GM19438 (cell line): ENCODE results near the gene VTI1A.
A peak's percentile ranks its signal among the peaks of the same experiment; 100 is the strongest.
"Not testable (repeated sequence)": the region's sequence is repeated elsewhere in the genome, so short reads cannot be mapped to it uniquely, and the experiment has no call there.

Experiments used
- ATAC-seq: cut with Tn5 transposase; IDR thresholded peaks from one replicate; pipeline ENCODE4 v1.9.1; 2021; ENCODE audit warnings: low read depth; ENCODE audit not compliant: unreplicated experiment

Gene VTI1A

DNA sequence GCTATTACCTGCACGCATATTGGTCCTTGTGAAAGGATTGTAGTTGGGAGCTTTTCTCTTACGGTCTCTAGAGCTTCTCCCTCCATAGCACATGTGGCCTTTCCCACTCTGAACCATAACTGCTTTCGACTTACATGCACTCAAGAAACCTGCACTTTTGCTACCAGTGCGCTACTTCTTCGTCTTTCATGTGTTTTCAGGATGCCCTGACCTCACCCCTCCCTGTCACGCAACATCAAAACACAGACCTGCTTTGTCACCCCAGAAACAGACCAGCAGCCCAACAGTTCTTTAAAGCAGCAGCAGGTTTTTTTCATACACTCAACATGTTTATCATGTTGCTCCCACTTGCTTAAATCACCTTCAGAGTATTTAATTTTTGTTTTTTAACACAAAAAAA is 259.6 kb downstream of the VTI1A start:
- no peak for ATAC-seq

- ATAC-seq, result no peak
Observed at GRCh38 chr10:112708461-112708860, 261.4 kb downstream of the VTI1A start.

DNA sequence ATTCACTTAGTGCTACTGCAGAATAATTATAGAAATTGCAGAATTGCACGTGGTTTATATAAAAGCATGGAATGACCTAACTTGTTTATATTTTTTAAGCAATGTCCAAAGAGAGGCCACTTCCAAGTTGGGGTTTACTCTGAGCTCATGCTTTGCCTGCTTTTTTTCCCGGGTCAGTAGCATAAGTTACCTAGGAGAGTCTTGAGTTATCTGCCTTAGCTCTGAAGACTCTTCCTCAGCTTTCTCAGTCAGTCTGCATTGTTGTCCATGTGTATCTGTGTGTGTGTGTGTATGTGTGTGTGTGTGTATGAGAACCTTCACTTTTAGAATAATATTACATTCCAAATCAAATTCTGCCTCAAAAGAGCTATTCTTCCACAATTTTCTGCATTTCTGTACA is 263.5 kb downstream of the VTI1A start:
- no peak for ATAC-seq

GRCh38 chr10:112711366-112711765 is 264.4 kb downstream of the VTI1A start:
- ATAC-seq, result no peak

DNA sequence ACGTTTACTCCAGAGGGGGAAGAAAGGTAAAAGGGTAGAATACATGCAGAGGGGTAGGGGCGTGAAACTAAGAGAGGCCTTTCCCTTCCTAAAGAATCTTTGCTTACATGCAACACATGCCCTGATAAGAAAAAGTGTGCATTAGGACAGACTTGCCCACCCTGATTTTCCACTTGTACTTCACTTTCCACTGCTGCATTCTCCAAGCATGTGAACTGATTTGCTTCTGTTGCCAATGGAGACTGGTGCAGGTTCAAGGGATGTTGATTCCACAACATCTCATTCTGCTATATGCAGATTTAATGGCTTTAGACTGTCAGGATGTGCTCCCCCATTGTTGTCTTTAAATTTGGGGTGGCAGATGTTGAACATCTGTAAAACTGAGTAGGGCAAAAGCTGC is 265.5 kb downstream of the VTI1A start:
- ATAC-seq, result no peak

- ATAC-seq, result no peak
Observed at GRCh38 chr10:112713411-112713810, 266.4 kb downstream of the VTI1A start.

GRCh38 chr10:112715581-112715980 is 268.6 kb downstream of the VTI1A start:
- ATAC-seq, result no peak

GRCh38 chr10:112716076-112716475 is 269.1 kb downstream of the VTI1A start:
- ATAC-seq, result no peak

DNA sequence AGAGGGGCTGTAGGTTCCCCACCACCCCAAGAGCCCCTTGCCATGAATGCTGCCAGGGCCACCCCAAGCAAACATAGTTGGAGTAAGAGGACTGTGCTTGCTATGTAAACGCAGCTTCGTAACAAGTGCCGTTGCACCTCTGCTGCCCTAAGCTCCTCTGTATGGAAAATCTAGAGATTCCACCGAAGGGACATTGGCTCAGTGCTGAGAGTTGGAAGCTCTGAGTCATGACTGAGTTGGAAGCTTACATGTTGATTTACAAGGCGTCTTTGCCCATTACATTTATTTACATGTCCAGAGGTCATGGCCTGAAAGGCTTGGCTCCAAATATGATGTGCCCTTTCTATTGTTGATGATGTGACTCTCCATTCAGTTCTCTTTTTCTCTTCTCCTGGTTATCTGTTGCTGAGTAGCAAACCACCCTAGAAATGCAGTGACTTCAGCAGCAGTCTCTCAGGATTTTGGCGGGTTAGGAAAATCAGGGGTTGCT is 270.0 kb downstream of the VTI1A start:
- no peak for ATAC-seq

DNA sequence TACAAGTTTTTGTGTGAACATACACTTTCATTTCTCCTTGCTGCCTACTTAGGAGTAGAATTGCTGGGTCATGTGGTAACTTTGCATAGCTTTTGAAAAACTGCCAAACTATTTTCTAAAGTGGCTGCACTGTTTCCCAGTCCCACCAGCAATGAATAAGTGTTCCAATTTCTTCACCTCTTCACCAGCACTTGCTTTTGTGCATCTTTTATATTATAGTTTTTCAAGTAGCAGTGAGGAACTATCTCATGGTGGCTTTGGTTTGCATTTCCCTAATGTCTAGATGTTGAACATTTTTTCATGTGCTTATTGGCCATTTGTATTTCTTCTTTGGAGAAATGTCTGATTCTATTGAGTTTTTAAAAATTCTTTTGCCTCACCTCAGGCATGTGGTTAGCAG is 273.2 kb downstream of the VTI1A start:
- ATAC-seq, result no peak

- ATAC-seq, result no peak
Observed at GRCh38 chr10:112721080-112721698, 274.2 kb downstream of the VTI1A start.

- ATAC-seq, result no peak
Observed at GRCh38 chr10:112722758-112723157, 275.7 kb downstream of the VTI1A start.

DNA sequence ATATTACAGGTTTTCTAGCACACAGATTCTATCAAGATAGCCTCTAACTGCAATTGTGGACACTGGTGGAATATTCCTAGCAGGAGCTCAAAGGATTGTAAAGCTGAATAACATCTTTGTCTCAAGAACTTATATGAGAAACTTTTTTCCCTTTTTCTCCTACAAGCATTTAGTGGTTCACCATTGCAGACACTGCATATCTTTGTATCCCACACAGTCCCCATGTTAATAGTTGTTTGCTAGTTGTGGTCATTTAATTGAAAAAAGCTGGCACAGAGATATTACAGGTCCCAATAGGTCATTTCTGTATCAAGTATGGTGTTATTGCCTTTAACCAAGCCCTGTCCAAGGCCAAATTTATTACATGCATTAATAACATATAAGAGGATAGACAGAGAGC is 276.9 kb downstream of the VTI1A start:
- ATAC-seq, result no peak

DNA sequence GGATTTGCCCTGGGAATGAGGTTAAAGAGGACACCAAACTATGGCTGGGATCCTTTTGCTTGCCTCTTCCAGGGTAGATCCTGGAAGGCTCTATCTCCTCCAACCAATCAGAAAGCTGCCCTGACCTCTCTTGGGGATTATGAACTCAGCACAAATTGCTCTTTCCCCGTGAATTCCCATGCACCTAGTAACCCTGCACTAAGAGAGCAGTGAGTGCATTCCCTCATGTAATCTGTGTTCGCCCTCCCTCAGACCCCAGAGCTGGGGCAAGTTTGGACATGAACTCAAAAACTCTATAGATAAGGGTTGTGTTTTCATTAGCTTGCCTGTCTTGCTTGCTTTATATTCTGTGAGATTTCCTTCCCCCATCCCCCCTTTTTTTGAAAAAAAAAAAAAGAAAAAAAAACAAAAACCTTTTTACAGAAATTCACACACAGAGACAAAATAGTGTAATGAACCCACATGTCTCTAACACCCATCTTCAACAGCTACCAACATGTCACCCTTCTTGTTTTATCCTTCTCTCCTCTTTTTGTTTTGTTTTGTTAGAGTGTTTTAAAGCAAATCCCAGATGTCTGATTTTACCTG is 277.5 kb downstream of the VTI1A start:
- ATAC-seq, result no peak

DNA sequence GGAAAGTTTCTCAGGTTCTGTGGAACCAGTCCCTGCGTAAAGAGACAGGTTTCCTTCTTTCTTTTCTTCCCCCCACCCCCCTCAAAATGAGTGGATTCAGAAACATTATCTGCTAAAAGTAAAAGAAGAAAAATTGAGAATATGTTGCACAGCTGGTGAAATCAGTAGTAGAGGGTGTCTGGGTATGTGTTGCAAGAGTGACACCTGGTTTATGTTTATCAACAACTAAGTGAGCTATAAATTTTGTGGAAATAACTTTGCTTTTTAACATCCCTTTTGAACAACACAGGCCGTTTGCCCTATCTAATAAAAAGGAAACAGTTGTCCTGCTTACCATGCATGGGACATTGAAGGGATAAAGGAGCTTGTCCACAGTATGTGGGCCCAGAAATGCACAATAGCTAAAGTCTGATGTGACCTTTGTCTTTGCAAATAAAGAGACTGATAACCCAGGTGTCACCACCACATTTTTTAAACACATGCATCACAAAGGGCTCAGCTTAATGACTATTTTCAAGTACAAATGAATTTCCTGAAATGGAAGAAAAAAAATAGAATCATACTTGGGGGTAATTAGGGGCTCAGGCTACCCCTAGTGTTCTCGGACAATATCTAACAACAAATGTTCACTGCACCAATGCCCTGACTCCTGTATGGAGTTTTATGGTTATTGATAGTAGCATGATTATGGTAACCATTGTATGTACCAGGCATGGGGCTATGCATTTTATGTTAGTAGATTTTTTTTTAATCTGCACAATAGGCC is 281.3 kb downstream of the VTI1A start:
- no peak for ATAC-seq

DNA sequence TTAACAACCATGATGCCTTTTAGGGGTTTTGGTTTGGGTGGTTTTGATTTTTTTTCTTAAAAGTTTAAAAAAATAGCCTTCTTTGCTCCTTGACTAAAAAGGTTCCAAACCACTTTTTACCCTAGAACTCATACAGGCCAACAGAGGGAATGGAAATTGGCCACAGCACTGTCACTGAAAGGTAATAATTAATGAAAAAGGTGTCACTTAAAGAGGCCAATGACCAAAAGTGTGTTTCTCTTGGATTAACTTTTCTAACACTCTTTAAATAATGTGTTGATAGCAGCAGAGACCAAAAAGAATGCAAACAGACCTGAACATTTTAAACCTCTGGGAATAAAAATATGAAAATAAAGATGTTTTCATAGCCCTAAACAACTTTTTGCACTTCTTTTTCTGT is 282.0 kb downstream of the VTI1A start:
- no peak for ATAC-seq

DNA sequence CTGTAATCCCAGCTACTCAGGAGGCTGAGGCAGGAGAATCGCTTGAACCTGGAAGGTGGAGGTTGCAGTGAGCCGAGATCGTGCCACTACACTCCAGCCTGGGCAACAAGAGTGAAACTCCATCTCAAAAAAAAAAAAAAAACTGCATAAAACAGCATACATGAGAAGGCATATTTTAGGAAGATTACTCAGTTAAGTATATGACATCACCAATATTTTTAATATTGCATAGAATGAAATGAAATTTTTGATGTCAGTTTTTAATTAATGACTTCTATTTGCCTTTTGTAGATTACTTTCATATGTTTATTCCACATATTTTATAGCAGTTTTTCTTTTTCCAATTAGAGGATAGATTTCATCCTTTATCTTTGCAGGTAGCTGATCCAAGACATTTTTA is 284.4 kb downstream of the VTI1A start:
- not testable (repeated sequence) for ATAC-seq

DNA sequence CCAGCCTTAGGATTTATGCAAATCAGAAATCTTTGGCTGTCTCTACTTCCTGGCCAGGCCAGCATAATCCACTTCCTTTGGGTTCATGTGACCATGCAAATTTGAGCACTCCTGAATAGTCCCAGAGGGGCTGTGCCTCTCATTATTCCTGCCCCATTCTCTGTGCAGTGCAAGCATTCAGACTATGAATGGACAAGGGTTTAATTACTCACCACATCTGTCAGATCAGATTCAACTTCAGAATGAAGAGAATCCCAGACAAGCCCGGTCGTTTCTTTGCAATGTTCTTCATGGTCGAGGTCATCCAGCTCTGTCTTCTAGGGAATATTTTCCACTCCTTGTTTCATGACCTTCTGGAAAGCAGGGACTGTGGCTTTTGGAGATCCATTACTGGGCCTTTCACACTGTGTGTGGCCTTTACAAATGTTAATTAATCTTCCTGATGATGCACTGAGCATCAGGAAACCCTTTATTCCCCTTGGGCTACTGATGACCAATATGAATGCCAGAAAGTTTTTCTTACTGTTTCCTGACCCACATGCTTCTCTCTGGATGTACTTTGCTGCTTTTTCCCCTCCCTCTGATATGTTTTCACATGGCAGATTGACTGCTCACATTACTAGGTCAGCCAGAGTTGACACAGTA is 285.4 kb downstream of the VTI1A start:
- ATAC-seq, result peak; percentile 75

GRCh38 chr10:112735041-112735695 is 288.2 kb downstream of the VTI1A start:
- ATAC-seq, result no peak

DNA sequence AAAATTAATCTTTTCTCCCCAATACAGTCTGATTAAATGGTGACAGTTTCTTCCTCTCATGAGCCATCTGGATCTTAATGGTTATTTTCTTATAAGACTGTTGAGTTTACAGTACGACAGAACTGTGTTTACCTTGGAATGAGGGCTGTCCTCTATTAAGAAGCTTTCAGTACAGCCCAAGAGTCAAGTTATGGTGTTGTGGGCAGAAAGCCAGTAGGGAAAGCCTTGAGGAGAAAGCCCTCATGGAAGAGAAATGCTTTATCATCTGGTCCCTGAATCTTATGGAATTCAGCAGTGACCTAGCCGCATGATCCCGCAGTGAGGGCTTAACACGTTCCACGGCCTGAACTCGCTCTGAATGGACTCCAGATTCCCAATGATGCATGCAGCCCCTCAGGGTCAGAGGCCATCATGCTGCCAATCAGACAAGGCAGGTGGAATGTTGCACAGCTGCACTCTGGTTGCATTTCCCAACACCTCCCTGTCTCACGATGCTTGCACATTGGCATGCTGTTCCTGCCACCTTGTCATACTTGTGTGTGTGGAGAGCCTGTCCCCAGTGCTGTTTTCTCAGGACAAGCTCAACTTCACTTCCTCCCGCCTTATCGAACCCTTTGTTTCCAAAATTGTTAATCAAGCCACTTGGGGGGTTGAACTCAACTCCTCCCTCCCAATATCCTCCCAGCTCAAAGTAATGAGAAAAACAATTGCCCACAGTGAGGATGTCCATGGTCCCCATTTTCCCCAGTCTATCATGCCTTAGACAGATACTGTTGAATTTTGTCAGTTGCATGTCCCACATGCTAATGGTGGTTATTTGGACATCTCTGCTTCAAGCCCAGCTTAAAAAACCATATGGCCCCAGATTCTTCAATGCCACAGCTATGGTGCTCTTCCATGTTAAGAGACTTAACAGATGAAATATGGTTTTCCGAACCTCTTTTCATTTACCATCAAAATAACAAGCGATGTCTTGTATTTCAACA is 291.9 kb downstream of the VTI1A start:
- no peak for ATAC-seq
